Dedifferentiated amniotic fluid mesenchymal stem cell (primary cell): ENCODE results near the gene KCNA3.
"Not testable (repeated sequence)": the region's sequence is repeated elsewhere in the genome, so short reads cannot be mapped to it uniquely, and the experiment has no call there.

Experiments used
- DNase-seq: peaks from one replicate; pipeline ENCODE4 v3.0.0-alpha.2; 2016; ENCODE audit errors: extremely low spot score

Gene KCNA3

GRCh38 chr1:110677526-110677925 is 2.8 kb upstream of the KCNA3 start:
- DNase-seq = no peak

- no peak for DNase-seq
These were observed 2.2 kb upstream of the KCNA3 start for GRCh38 chr1:110676970-110677369.

- DNase-seq = no peak
These were observed 486 bp upstream of the KCNA3 start for GRCh38 chr1:110675060-110675791.

GRCh38 chr1:110673805-110674336 is 869 bp downstream of the KCNA3 start:
- DNase-seq = no peak

GRCh38 chr1:110673197-110673701 is 1.5 kb downstream of the KCNA3 start:
- DNase-seq = no peak

- no peak for DNase-seq
These were observed 2.0 kb downstream of the KCNA3 start for GRCh38 chr1:110672753-110673108.

- no peak for DNase-seq
These were observed 2.6 kb downstream of the KCNA3 start for GRCh38 chr1:110672001-110672752.

GRCh38 chr1:110671361-110671760 is 3.4 kb downstream of the KCNA3 start:
- no peak for DNase-seq

- no peak for DNase-seq
These were observed 6.2 kb downstream of the KCNA3 start for GRCh38 chr1:110668549-110668948.

- no peak for DNase-seq
These were observed 7.0 kb downstream of the KCNA3 start for GRCh38 chr1:110667776-110668175.

GRCh38 chr1:110663241-110663640 is 11.5 kb downstream of the KCNA3 start:
- DNase-seq = no peak

GRCh38 chr1:110659559-110659958 is 15.2 kb downstream of the KCNA3 start:
- not testable (repeated sequence) for DNase-seq

GRCh38 chr1:110657351-110657750 is 17.4 kb downstream of the KCNA3 start:
- no peak for DNase-seq

GRCh38 chr1:110650609-110651008 is 24.1 kb downstream of the KCNA3 start:
- no peak for DNase-seq

GRCh38 chr1:110648417-110648816 is 26.3 kb downstream of the KCNA3 start:
- DNase-seq = no peak

- DNase-seq = no peak
These were observed 27.4 kb downstream of the KCNA3 start for GRCh38 chr1:110647254-110647891.

GRCh38 chr1:110645821-110646735 is 28.7 kb downstream of the KCNA3 start:
- DNase-seq = no peak

- no peak for DNase-seq
These were observed 29.5 kb downstream of the KCNA3 start for GRCh38 chr1:110645211-110645610.

GRCh38 chr1:110643879-110644472 is 30.8 kb downstream of the KCNA3 start:
- DNase-seq = no peak

GRCh38 chr1:110639724-110640386 is 34.9 kb downstream of the KCNA3 start:
- DNase-seq = no peak
